HepG2 (cell line): ENCODE measurements around the gene TWNK. TPM values are rescaled to one million over a fixed set of nuclear protein-coding genes. Genes with fewer than 3 reads are reported as not detected.

Experiments
- MLX ChIP-seq: IDR thresholded peaks from 2 replicates; pipeline ENCODE4 v1.6.1; 2016
- MXI1 ChIP-seq: IDR thresholded peaks from 3 replicates; pipeline ENCODE4 v1.6.1; 2012; ENCODE audit warnings: low read depth, low read length, inconsistent platforms, borderline replicate concordance
- PATZ1 ChIP-seq: sonication (generic); formaldehyde crosslinking; IDR thresholded peaks from 2 replicates; pipeline ENCODE4 v1.4.0; 2020; ENCODE audit warnings: missing genetic modification reagents
- PCBP2 ChIP-seq: fragments of 200-400 bp; formaldehyde crosslinking; optimal IDR thresholded peaks from 2 replicates; pipeline ENCODE3; 2018; ENCODE audit warnings: low read length, low read depth; ENCODE audit not compliant: poor library complexity, severe bottlenecking
- TCF12 ChIP-seq, 2 experiments: fragments of 450-650 bp in 1 of 2; sonication (generic) in 1 of 2; formaldehyde crosslinking in 1 of 2; IDR thresholded peaks; 2 replicates each; pipeline versions ENCODE4 v1.6.1 to v1.8.0; 2017 to 2022; ENCODE audit warnings: antibody characterized with exemption in 1 of 2, mild to moderate bottlenecking in 1 of 2, missing genetic modification reagents in 1 of 2, moderate library complexity in 1 of 2
- TFE3 ChIP-seq: IDR thresholded peaks from 2 replicates; pipeline ENCODE4 v1.6.1; 2016
- WIZ ChIP-seq: sonication (generic); formaldehyde crosslinking; IDR thresholded peaks from 2 replicates; pipeline ENCODE4 v1.5.1; 2020; ENCODE audit warnings: mild to moderate bottlenecking, missing genetic modification reagents
- XRCC5 ChIP-seq: fragments of 200-400 bp; formaldehyde crosslinking; optimal IDR thresholded peaks from 2 replicates; pipeline ENCODE3; 2017; ENCODE audit warnings: mild to moderate bottlenecking, low read length
- ZNF451 ChIP-seq: sonication (generic); formaldehyde crosslinking; IDR thresholded peaks from 2 replicates; pipeline ENCODE4 v1.5.0; 2020; ENCODE audit warnings: mild to moderate bottlenecking, missing genetic modification reagents
- ZNF615 ChIP-seq: sonication (generic); formaldehyde crosslinking; IDR thresholded peaks from 2 replicates; pipeline ENCODE4 v1.5.0; 2020; ENCODE audit warnings: mild to moderate bottlenecking, missing genetic modification reagents, borderline replicate concordance
- ZNF691 ChIP-seq: sonication (generic); formaldehyde crosslinking; IDR thresholded peaks from 2 replicates; pipeline ENCODE4 v1.4.0; 2020; ENCODE audit warnings: missing genetic modification reagents, low read depth, mild to moderate bottlenecking, borderline replicate concordance
- ZNF776 ChIP-seq: sonication (generic); formaldehyde crosslinking; IDR thresholded peaks from 2 replicates; pipeline ENCODE4 v1.4.0; 2020; ENCODE audit warnings: mild to moderate bottlenecking, missing genetic modification reagents
- polyA plus RNA-seq, 8 experiments: library from polyadenylated mRNA; depleted of rRNA in 3 of 8; stranded (reverse) in 7 of 8; unstranded in 1 of 8; fragments of >200 nt; fragmentation: Illumina TruSeq in 4 of 8; extraction: Trizol in 4 of 8; gene quantifications; 2 replicates each; pipeline versions ENCODE4 v1.2.1 to v1.2.3, GENCODE V29; 2011 to 2016; ENCODE audit warnings: low read depth in 4 of 8, missing spikeins in 1 of 8, mixed read lengths in 1 of 8; ENCODE audit not compliant: insufficient read depth in 1 of 8
- total RNA-seq, 5 experiments: library from RNA; depleted of rRNA; stranded (reverse); fragments of >200 nt; fragmentation: Illumina TruSeq; extraction: Trizol; gene quantifications; 2 replicates each; pipeline ENCODE4 v1.2.3, GENCODE V29; 2016; ENCODE audit warnings: low read depth in 1 of 5

TWNK gene
- total and polyA plus RNA-seq, 2 of the 13 experiments (the other 11 are each of a cell fraction or from before 2014, with no cell fraction given) = 10.7 to 16.5 TPM

- TF ChIP-seq TFE3 (CRISPR knock-in tag) (peak; percentile 48; the same call in 1 of the 2 replicates), ZNF615 (0 out of 2 replicates have a peak, but pooled peaks have one; percentile 18), XRCC5 (no peak), ZNF776 (CRISPR knock-in tag) (peak; percentile 32; the same call in 1 of the 2 replicates), TCF12 (IDR thresholded peaks at IDR 0.05) (no peak), TCF12 (CRISPR knock-in tag; IDR thresholded peaks at IDR 0.05) (0 out of 2 replicates have a peak, but pooled peaks have one; percentile 51), MXI1 (no peak), PATZ1 (CRISPR knock-in tag) (peak; percentile 58), WIZ (CRISPR knock-in tag) (0 out of 2 replicates have a peak, but pooled peaks have one; percentile 7), MLX (CRISPR knock-in tag) (peak; percentile 20; the same call in 1 of the 2 replicates), PCBP2 (no peak), ZNF691 (CRISPR knock-in tag) (peak; percentile 17; the same call in 1 of the 2 replicates), ZNF451 (CRISPR knock-in tag) (peak; percentile 39; the same call in 1 of the 2 replicates)
Measured at GRCh38 chr10:100996678-100997359, 9.5 kb downstream of the TWNK start (continued).
